SH-SY5Y (cell line): Measurements from ENCODE around the gene SMAP1.

Experiments
- GATA2 ChIP-seq: IDR thresholded peaks from 2 replicates; pipeline ENCODE4 v1.6.1; 2011; ENCODE audit warnings: mild to moderate bottlenecking, low read depth, low read length
- GATA3 ChIP-seq: IDR thresholded peaks from 2 replicates; pipeline ENCODE4 v1.6.1; 2011; ENCODE audit warnings: low read depth, mild to moderate bottlenecking, low read length, moderate library complexity

- TF ChIP-seq GATA2 (no peak), GATA3 (no peak)
These were observed 40.8 kb downstream of the SMAP1 start for GRCh38 chr6:70708448-70708847.
